Fibroblast of skin of right quadriceps (primary cell): ENCODE data around the gene TMEFF1.

Experiments used
- DNase-seq: peaks from one replicate; pipeline ENCODE4 v3.0.0-alpha.2; 2013

The TMEFF1 gene

GRCh38 chr9:100578610-100579009 is 105.7 kb downstream of the TMEFF1 start:
- DNase-seq: no peak

GRCh38 chr9:100579665-100580064 is 106.7 kb downstream of the TMEFF1 start:
- DNase-seq: no peak

- no peak for DNase-seq
These were observed 107.3 kb downstream of the TMEFF1 start for GRCh38 chr9:100580257-100580656.

- DNase-seq: no peak
These were observed 108.1 kb downstream of the TMEFF1 start for GRCh38 chr9:100581081-100581480.

- DNase-seq: no peak
These were observed 108.7 kb downstream of the TMEFF1 start for GRCh38 chr9:100581661-100582060.

GRCh38 chr9:100583014-100583802 is 110.3 kb downstream of the TMEFF1 start:
- DNase-seq: no peak

GRCh38 chr9:100584951-100585350 is 112.0 kb downstream of the TMEFF1 start:
- no peak for DNase-seq

GRCh38 chr9:100586093-100586492 is 113.1 kb downstream of the TMEFF1 start:
- DNase-seq: no peak

GRCh38 chr9:100587375-100587774 is 114.4 kb downstream of the TMEFF1 start:
- DNase-seq: no peak

- peak; percentile 52 for DNase-seq
These were observed 116.6 kb downstream of the TMEFF1 start for GRCh38 chr9:100589582-100589981.

- peak; percentile 62 for DNase-seq
These were observed 117.5 kb downstream of the TMEFF1 start for GRCh38 chr9:100590481-100590880.

GRCh38 chr9:100591139-100591538 is 118.2 kb downstream of the TMEFF1 start:
- DNase-seq: no peak

GRCh38 chr9:100591639-100592412 is 118.9 kb downstream of the TMEFF1 start:
- DNase-seq: no peak

- DNase-seq: peak; percentile 66
These were observed 122.6 kb downstream of the TMEFF1 start for GRCh38 chr9:100595391-100596199.

GRCh38 chr9:100597236-100597635 is 124.3 kb downstream of the TMEFF1 start:
- no peak for DNase-seq

- peak; percentile 72 for DNase-seq
These were observed 125.7 kb downstream of the TMEFF1 start for GRCh38 chr9:100598641-100599145.

GRCh38 chr9:100600521-100601079 is 127.7 kb downstream of the TMEFF1 start:
- DNase-seq: no peak

- peak; percentile 51 for DNase-seq
These were observed 128.3 kb downstream of the TMEFF1 start for GRCh38 chr9:100601216-100601615.

GRCh38 chr9:100602342-100602801 is 129.4 kb downstream of the TMEFF1 start:
- DNase-seq: peak; percentile 46

- no peak for DNase-seq
These were observed 132.5 kb downstream of the TMEFF1 start for GRCh38 chr9:100605405-100605804.

GRCh38 chr9:100619194-100619593 is 146.2 kb downstream of the TMEFF1 start:
- DNase-seq: no peak

GRCh38 chr9:100619665-100620064 is 146.7 kb downstream of the TMEFF1 start:
- DNase-seq: no peak

GRCh38 chr9:100623969-100624368 is 151.0 kb downstream of the TMEFF1 start:
- DNase-seq: no peak
